Neural crest cell (in vitro differentiated cells): ENCODE data around the gene KIF26B. TPM values are rescaled to one million over a fixed set of nuclear protein-coding genes. Genes with fewer than 3 reads are reported as not detected.

ENCODE experiments used
- DNase-seq: peaks from one replicate; pipeline ENCODE4 v3.0.0; 2021; ENCODE audit warnings: low read depth, mixed read lengths, low spot score
- H3K27ac Mint-ChIP-seq: one replicate; pipeline ENCODE4 v1.8.0; 2021; ENCODE audit warnings: mild to moderate bottlenecking, mixed read lengths; ENCODE audit not compliant: unreplicated experiment
- H3K27me3 Mint-ChIP-seq: 2 replicates; pipeline ENCODE4 v1.8.0; 2021; ENCODE audit warnings: low read depth, mild to moderate bottlenecking, mixed read lengths
- H3K36me3 Mint-ChIP-seq: 2 replicates; pipeline ENCODE4 v1.8.0; 2021; ENCODE audit warnings: low read depth, mild to moderate bottlenecking, mixed read lengths
- H3K4me1 Mint-ChIP-seq: 2 replicates; pipeline ENCODE4 v1.8.0; 2021; ENCODE audit warnings: mixed read lengths
- H3K4me3 Mint-ChIP-seq: one replicate; pipeline ENCODE4 v1.8.0; 2021; ENCODE audit warnings: mild to moderate bottlenecking, mixed read lengths
- H3K9me3 Mint-ChIP-seq: 2 replicates; pipeline ENCODE4 v1.8.0; 2021; ENCODE audit warnings: mixed read lengths
- total RNA-seq: library from RNA; stranded (reverse); gene quantifications from 2 replicates; pipeline ENCODE4 v1.2.1, GENCODE V29; 2021
- TF ChIP-seq, protein P1 (sequence below): fragments of 200-600 bp; sonication (generic); conservative IDR thresholded peaks from 2 replicates; pipeline ENCODE4 v1.5.0; 2021; ENCODE audit warnings: antibody characterized with exemption, mild to moderate bottlenecking

The KIF26B gene
- total RNA-seq, 1 donor from 2014 or later: 6.2 TPM

GRCh38 chr1:245528258-245528635, 373.5 kb downstream of the KIF26B start:
- Mint-ChIP-seq H3K36me3 (no peaks in the 10 kb centered on the region), H3K9me3 (no peaks in the 10 kb centered on the region)

GRCh38 chr1:245530937-245531336, 376.2 kb downstream of the KIF26B start:
- TF ChIP-seq, protein P1, sequence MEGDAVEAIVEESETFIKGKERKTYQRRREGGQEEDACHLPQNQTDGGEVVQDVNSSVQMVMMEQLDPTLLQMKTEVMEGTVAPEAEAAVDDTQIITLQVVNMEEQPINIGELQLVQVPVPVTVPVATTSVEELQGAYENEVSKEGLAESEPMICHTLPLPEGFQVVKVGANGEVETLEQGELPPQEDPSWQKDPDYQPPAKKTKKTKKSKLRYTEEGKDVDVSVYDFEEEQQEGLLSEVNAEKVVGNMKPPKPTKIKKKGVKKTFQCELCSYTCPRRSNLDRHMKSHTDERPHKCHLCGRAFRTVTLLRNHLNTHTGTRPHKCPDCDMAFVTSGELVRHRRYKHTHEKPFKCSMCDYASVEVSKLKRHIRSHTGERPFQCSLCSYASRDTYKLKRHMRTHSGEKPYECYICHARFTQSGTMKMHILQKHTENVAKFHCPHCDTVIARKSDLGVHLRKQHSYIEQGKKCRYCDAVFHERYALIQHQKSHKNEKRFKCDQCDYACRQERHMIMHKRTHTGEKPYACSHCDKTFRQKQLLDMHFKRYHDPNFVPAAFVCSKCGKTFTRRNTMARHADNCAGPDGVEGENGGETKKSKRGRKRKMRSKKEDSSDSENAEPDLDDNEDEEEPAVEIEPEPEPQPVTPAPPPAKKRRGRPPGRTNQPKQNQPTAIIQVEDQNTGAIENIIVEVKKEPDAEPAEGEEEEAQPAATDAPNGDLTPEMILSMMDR: no peak
- no peaks in the 10 kb centered on the region for H3K9me3 Mint-ChIP-seq
- H3K27me3 Mint-ChIP-seq: no peaks in the 10 kb centered on the region
- H3K4me3 Mint-ChIP-seq: no peak overlapping the region
- H3K27ac Mint-ChIP-seq: no peak overlapping the region
- no peaks in the 10 kb centered on the region for H3K36me3 Mint-ChIP-seq
- H3K4me1 Mint-ChIP-seq: no peaks in the 10 kb centered on the region
- no peak for DNase-seq

More at GRCh38 chr1:245528258-245528635, 373.5 kb downstream of the KIF26B start:
- Mint-ChIP-seq H3K4me1 (peaks cover 6% of the 10 kb centered on the region), H3K4me3 (no peak overlapping the region), H3K27me3 (no peaks in the 10 kb centered on the region), H3K27ac (peak overlapping the region; percentile 44)
- no peak for DNase-seq
- TF ChIP-seq, protein P1: no peak

- no peak overlapping the region for H3K4me3 Mint-ChIP-seq
- H3K27ac Mint-ChIP-seq: no peak overlapping the region
- H3K9me3 Mint-ChIP-seq: no peaks in the 10 kb centered on the region
- no peaks in the 10 kb centered on the region for H3K4me1 Mint-ChIP-seq
- no peaks in the 10 kb centered on the region for H3K36me3 Mint-ChIP-seq
- H3K27me3 Mint-ChIP-seq: no peaks in the 10 kb centered on the region
- TF ChIP-seq, protein P1: no peak
- no peak for DNase-seq
Observed at GRCh38 chr1:245537992-245538391, 383.2 kb downstream of the KIF26B start.

- Mint-ChIP-seq H3K9me3 (no peaks in the 10 kb centered on the region), H3K36me3 (no peaks in the 10 kb centered on the region), H3K4me1 (no peaks in the 10 kb centered on the region), H3K27me3 (no peaks in the 10 kb centered on the region), H3K4me3 (no peak overlapping the region), H3K27ac (no peak overlapping the region)
- TF ChIP-seq, protein P1: no peak
- DNase-seq: no peak
Observed at GRCh38 chr1:245538671-245539070, 383.9 kb downstream of the KIF26B start.

GRCh38 chr1:245541369-245541768, 386.6 kb downstream of the KIF26B start:
- DNase-seq: no peak
- TF ChIP-seq, protein P1: no peak
- Mint-ChIP-seq H3K4me3 (no peak overlapping the region), H3K9me3 (no peaks in the 10 kb centered on the region), H3K27me3 (no peaks in the 10 kb centered on the region), H3K36me3 (no peaks in the 10 kb centered on the region), H3K27ac (no peak overlapping the region), H3K4me1 (no peaks in the 10 kb centered on the region)

- H3K4me1 Mint-ChIP-seq: no peaks in the 10 kb centered on the region
- no peak overlapping the region for H3K4me3 Mint-ChIP-seq
- H3K36me3 Mint-ChIP-seq: no peaks in the 10 kb centered on the region
- H3K27me3 Mint-ChIP-seq: no peaks in the 10 kb centered on the region
- no peaks in the 10 kb centered on the region for H3K9me3 Mint-ChIP-seq
- TF ChIP-seq, protein P1: no peak
- no peak for DNase-seq
- H3K27ac Mint-ChIP-seq: no peak overlapping the region
Observed at GRCh38 chr1:245542365-245542764, 387.6 kb downstream of the KIF26B start.
